ENCODE measurements around the gene FAXDC2. TPM values are rescaled to one million over a fixed set of nuclear protein-coding genes. Genes with fewer than 3 reads are reported as not detected.

The FAXDC2 gene
- total RNA-seq, 1 experiment from 2014 or later = 0.95 TPM

DNA sequence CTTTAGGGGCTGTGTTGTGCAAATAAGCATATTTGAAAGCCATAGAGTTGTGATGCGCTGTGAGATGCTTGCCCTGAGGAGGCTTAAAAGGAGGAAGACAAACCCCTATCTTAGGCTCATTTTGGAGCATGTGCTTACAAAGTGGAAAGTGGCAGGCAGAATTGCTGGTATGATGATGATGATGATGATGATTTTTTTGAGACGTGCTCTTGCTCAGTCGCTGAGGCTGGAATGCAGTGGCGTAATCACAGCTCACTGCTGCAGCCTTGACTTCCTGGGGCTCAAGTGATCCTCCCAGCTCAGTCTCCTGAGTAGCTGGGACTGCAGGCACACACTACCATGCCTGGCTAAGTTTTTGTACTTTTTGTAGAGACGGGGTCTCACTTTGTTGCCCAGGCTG, 9.7 kb upstream of the FAXDC2 start:
- DNase-seq = no peak
- H3K27me3 ChIP-seq (replicated peaks; ENCODE audit: control insufficient read depth, insufficient read depth, low read length) = no peaks in the 10 kb centered on the region
- peak overlapping the region; percentile 51 for H3K4me3 ChIP-seq (ENCODE audit: low read depth, low read length)
- 0 out of 2 replicates have a peak, but pooled peaks cover 3% of the 10 kb centered on the region for H3K36me3 ChIP-seq (ENCODE audit: control insufficient read depth, insufficient read depth, low read length)
- no TSS peak for BruUV-seq (replicated peaks)
- Mint-ChIP-seq H3K36me3 (ENCODE audit: insufficient read depth, unreplicated experiment) (peaks cover 28% of the 10 kb centered on the region), H3K4me1 (ENCODE audit: low read depth, unreplicated experiment) (peaks cover 12% of the 10 kb centered on the region), H3K27ac (ENCODE audit: unreplicated experiment) (peak overlapping the region; percentile 95), H3K9me3 (ENCODE audit: unreplicated experiment) (no peaks in the 10 kb centered on the region), H3K4me3 (ENCODE audit: unreplicated experiment) (peak overlapping the region; percentile 94), H3K27me3 (ENCODE audit: insufficient read depth, unreplicated experiment) (no peaks in the 10 kb centered on the region)
- ChIA-PET CTCF (interaction anchor here (1.1 kb wide), 1 partner anchor 19 kb away, joined by 3 read pairs; no protein-coding TSS in a partner anchor), POLR2A (interaction anchor here (0.6 kb wide), 1 partner anchor 63 kb away, joined by 3 read pairs; no protein-coding TSS in a partner anchor)
- intact Hi-C loops (cut with micrococcal nuclease; ENCODE audit: unreplicated experiment) = no loop called here
- H3K9me3 ChIP-seq = no peaks in the 10 kb centered on the region
- TF ChIP-seq, protein P1, sequence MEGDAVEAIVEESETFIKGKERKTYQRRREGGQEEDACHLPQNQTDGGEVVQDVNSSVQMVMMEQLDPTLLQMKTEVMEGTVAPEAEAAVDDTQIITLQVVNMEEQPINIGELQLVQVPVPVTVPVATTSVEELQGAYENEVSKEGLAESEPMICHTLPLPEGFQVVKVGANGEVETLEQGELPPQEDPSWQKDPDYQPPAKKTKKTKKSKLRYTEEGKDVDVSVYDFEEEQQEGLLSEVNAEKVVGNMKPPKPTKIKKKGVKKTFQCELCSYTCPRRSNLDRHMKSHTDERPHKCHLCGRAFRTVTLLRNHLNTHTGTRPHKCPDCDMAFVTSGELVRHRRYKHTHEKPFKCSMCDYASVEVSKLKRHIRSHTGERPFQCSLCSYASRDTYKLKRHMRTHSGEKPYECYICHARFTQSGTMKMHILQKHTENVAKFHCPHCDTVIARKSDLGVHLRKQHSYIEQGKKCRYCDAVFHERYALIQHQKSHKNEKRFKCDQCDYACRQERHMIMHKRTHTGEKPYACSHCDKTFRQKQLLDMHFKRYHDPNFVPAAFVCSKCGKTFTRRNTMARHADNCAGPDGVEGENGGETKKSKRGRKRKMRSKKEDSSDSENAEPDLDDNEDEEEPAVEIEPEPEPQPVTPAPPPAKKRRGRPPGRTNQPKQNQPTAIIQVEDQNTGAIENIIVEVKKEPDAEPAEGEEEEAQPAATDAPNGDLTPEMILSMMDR (IDR thresholded peaks at IDR 0.05; ENCODE audit: insufficient read depth in 1 of 2, low read depth in 1 of 2, low read length in 1 of 2, severe bottlenecking in 1 of 2, unreplicated experiment in 1 of 2) = no peak
- peaks cover 7% of the 10 kb centered on the region for H3K4me1 ChIP-seq

DNA sequence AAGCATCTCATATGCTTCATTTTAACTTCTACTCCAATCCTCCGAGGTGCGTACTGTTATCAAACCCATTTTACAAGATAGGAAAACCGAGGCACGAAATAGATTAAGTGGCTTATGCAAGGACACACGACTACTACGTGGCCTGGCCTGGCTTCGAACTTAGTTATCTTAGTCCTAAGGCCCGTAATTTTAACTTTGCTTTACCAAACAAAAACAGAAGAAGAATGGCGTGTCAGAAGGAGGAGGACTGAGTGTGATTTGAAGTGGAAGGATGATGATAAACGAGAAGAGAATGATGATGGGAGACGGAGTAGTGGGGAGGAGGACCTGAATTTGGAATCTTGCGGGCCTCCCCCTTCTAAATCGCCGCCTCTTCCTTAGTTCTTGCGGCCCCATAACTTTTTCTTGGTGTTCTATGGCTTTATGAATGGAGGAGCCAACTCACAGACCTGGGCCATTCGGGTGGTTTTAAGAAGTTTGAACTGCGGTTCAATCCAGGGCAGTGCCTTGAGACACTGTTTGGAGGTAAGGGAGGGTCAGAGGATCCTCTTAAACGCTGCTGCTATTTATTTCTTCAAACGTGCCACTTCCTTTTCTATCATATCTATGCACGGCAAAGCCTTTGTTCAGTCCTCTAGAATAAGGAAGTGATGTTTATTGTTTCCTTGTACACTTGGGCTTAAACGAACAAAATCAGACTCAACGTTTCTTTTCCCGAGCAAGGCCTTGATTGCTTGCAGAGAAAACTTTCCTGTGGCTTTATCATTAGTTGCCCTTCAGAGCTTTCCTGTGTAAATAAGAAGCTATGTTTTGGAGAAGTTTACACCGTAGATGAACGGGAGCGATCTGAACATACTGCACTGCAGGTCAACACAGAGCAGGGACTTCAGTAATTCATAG, 8.8 kb upstream of the FAXDC2 start:
- peaks cover 7% of the 10 kb centered on the region for H3K4me1 ChIP-seq
- H3K27me3 ChIP-seq (replicated peaks; ENCODE audit: control insufficient read depth, insufficient read depth, low read length) = no peaks in the 10 kb centered on the region
- Mint-ChIP-seq H3K4me3 (ENCODE audit: unreplicated experiment) (peak overlapping the region; percentile 94), H3K27ac (ENCODE audit: unreplicated experiment) (peak overlapping the region; percentile 95), H3K4me1 (ENCODE audit: low read depth, unreplicated experiment) (peaks cover 12% of the 10 kb centered on the region), H3K9me3 (ENCODE audit: unreplicated experiment) (no peaks in the 10 kb centered on the region), H3K27me3 (ENCODE audit: insufficient read depth, unreplicated experiment) (no peaks in the 10 kb centered on the region), H3K36me3 (ENCODE audit: insufficient read depth, unreplicated experiment) (peaks cover 25% of the 10 kb centered on the region)
- TSS peak; percentile 49 for BruUV-seq (replicated peaks)
- intact Hi-C loops (cut with micrococcal nuclease; ENCODE audit: unreplicated experiment) = loop anchor here (1.0 to 5.0 kb wide), 5 partner anchors 16 to 212 kb away; partner anchors contain the start of gene LARP1
- no peak for DNase-seq
- ChIA-PET POLR2A (interaction anchor here (0.5 to 1.1 kb wide), 6 partner anchors 16 to 231 kb away, joined by 3 to 9 read pairs (median 4); no protein-coding TSS in a partner anchor), CTCF (interaction anchor here (0.7 to 2.6 kb wide), 4 partner anchors 9 to 212 kb away, joined by 3 to 7 read pairs (median 3); no protein-coding TSS in a partner anchor)
- peak overlapping the region; percentile 51 for H3K4me3 ChIP-seq (ENCODE audit: low read depth, low read length)
- TF ChIP-seq, protein P1 (IDR thresholded peaks at IDR 0.05; ENCODE audit: insufficient read depth in 1 of 2, low read depth in 1 of 2, low read length in 1 of 2, severe bottlenecking in 1 of 2, unreplicated experiment in 1 of 2) = no peak
- H3K36me3 ChIP-seq (ENCODE audit: control insufficient read depth, insufficient read depth, low read length) = 0 out of 2 replicates have a peak, but pooled peaks cover 3% of the 10 kb centered on the region
- H3K9me3 ChIP-seq = no peaks in the 10 kb centered on the region

DNA sequence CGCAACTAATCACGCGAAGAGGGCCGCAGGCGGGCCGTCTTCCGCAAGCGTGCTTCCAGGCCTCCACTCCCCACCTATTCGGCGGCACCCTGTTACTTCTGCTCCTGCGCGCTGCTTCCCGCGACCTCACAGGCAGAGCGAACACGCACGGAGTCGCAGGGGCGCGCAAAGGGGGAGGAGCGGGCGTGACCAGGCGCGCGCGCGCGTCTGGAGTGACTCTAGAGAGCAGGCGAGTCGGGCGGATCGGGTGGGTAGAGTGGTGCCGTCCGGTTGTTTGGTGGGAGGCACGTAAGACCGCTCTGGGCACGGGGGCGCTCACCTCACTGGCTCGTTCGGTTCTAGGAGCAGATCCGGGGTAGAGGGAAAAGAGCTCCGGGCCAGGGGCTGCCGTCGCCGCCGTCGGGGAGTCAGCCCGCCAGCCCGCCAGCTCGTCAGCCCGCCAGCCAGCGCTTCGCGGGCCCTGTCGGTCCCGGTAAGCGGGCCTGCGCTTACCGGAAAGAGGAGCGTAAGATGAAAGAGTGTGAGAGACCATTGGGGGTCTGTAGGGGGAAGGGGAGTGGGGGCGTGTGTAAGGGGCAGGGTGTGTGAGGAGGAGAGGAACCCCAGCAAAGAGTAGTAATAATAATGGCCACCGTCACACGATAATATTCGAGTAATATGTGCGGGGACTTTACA, 8.0 kb upstream of the FAXDC2 start, which contains the start of gene CNOT8:
Gene CNOT8 (plus strand): TSS at position 331 of the 675 bp plus-strand sequence. CDS start 4,652 bp downstream, outside the sequence.
- intact Hi-C loops (cut with micrococcal nuclease; ENCODE audit: unreplicated experiment) = loop anchor here (1.0 to 5.0 kb wide), 5 partner anchors 15 to 212 kb away; partner anchors contain the start of gene LARP1

More for the DNA sequence above, 8.0 kb upstream of the FAXDC2 start, which contains the start of gene CNOT8:
- Mint-ChIP-seq H3K9me3 (ENCODE audit: unreplicated experiment) (no peaks in the 10 kb centered on the region), H3K27me3 (ENCODE audit: insufficient read depth, unreplicated experiment) (no peaks in the 10 kb centered on the region), H3K27ac (ENCODE audit: unreplicated experiment) (peak within 1 kb of the TSS; percentile 95), H3K36me3 (ENCODE audit: insufficient read depth, unreplicated experiment) (peaks cover 25% of the 10 kb centered on the region), H3K4me3 (ENCODE audit: unreplicated experiment) (peak within 1 kb of the TSS; percentile 94), H3K4me1 (ENCODE audit: low read depth, unreplicated experiment) (peaks cover 12% of the 10 kb centered on the region)
- ChIA-PET POLR2A (interaction anchor here (0.5 to 1.1 kb wide), 6 partner anchors 15 to 230 kb away, joined by 3 to 9 read pairs (median 4); no protein-coding TSS in a partner anchor), CTCF (interaction anchor here (0.7 to 2.6 kb wide), 3 partner anchors 10 to 211 kb away, joined by 3 to 7 read pairs (median 3); no protein-coding TSS in a partner anchor)
- 0 out of 2 replicates have a peak, but pooled peaks cover 3% of the 10 kb centered on the region for H3K36me3 ChIP-seq (ENCODE audit: control insufficient read depth, insufficient read depth, low read length)
- H3K9me3 ChIP-seq = no peaks in the 10 kb centered on the region
- TF ChIP-seq, protein P1 (IDR thresholded peaks at IDR 0.05; ENCODE audit: insufficient read depth in 1 of 2, low read depth in 1 of 2, low read length in 1 of 2, severe bottlenecking in 1 of 2, unreplicated experiment in 1 of 2) = no peak
- H3K4me1 ChIP-seq = peaks cover 7% of the 10 kb centered on the region
- peak; percentile 98 to 99 for DNase-seq
- peak within 1 kb of the TSS; percentile 51 for H3K4me3 ChIP-seq (ENCODE audit: low read depth, low read length)
- H3K27me3 ChIP-seq (replicated peaks; ENCODE audit: control insufficient read depth, insufficient read depth, low read length) = no peaks in the 10 kb centered on the region
- BruUV-seq (replicated peaks) = no TSS peak
